Suprapubic skin (tissue), 4 donors: ENCODE measurements around the gene ULK4.

Source experiments
- CTCF ChIP-seq, 2 donors: fragments of 200-600 bp in 1 of 2; fragments of 450-650 bp in 1 of 2; sonication (generic) in 1 of 2; IDR thresholded peaks; one replicate each; pipeline ENCODE4 v1.5.1; 2016 to 2019; ENCODE audit warnings: antibody characterized with exemption in 2 of 2, mild to moderate bottlenecking in 1 of 2, moderate library complexity in 1 of 2
- EP300 ChIP-seq: sonication (generic); formaldehyde crosslinking; IDR thresholded peaks from one replicate; pipeline ENCODE4 v1.6.1; 2017; ENCODE audit warnings: antibody characterized with exemption
- POLR2A ChIP-seq, 2 donors: fragments of 450-650 bp; IDR thresholded peaks; one replicate each; pipeline ENCODE4 v1.6.1; 2017; ENCODE audit warnings: antibody characterized with exemption in 2 of 2, mild to moderate bottlenecking in 2 of 2, moderate library complexity in 2 of 2
- POLR2AphosphoS5 ChIP-seq, 3 donors: sonication (generic); formaldehyde crosslinking; IDR thresholded peaks; one replicate each; pipeline ENCODE4 v1.6.1; 2017; ENCODE audit warnings: antibody characterized with exemption in 3 of 3

- TF ChIP-seq CTCF (IDR thresholded peaks at IDR 0.05) (no peak), POLR2A (IDR thresholded peaks at IDR 0.05) (no peak), POLR2AphosphoS5 (IDR thresholded peaks at IDR 0.05) (no peak), EP300 (no peak)
These were observed 23.1 kb upstream of the ULK4 start for GRCh38 chr3:41985018-41985417.
